SK-N-SH treated with all-trans-retinoic acid at 6 μM for 48 hours (cell line): ENCODE data around the gene EIF4G1.

ENCODE experiments used
- ARNTL ChIP-seq: fragments of 450-650 bp; formaldehyde crosslinking; IDR thresholded peaks from 2 replicates; pipeline ENCODE4 v1.5.0; 2020; ENCODE audit warnings: low read depth, mild to moderate bottlenecking, moderate library complexity, borderline replicate concordance
- BACH2 ChIP-seq: fragments of 250-450 bp; sonication (Bioruptor Pico); IDR thresholded peaks from 2 replicates; pipeline ENCODE4 v1.9.0; 2021; ENCODE audit warnings: mild to moderate bottlenecking, borderline replicate concordance
- CSDC2 ChIP-seq: fragments of 250-450 bp; sonication (Bioruptor Pico); IDR thresholded peaks from 2 replicates; pipeline ENCODE4 v1.5.0; 2020; ENCODE audit warnings: mild to moderate bottlenecking, moderate library complexity
- ESRRG ChIP-seq: fragments of 250-450 bp; sonication (Bioruptor Pico); IDR thresholded peaks from 2 replicates; pipeline ENCODE4 v1.6.1; 2021; ENCODE audit warnings: mild to moderate bottlenecking
- GLIS3 ChIP-seq: fragments of 250-450 bp; sonication (Bioruptor Pico); IDR thresholded peaks from 2 replicates; pipeline ENCODE4 v1.5.0; 2020; ENCODE audit warnings: mild to moderate bottlenecking, moderate library complexity
- RARB ChIP-seq: fragments of 250-450 bp; sonication (Bioruptor Pico); IDR thresholded peaks from 2 replicates; pipeline ENCODE4 v1.8.0; 2021; ENCODE audit warnings: mild to moderate bottlenecking, moderate library complexity
- TOX ChIP-seq: fragments of 250-450 bp; sonication (Bioruptor Pico); IDR thresholded peaks from 2 replicates; pipeline ENCODE4 v1.8.0; 2021; ENCODE audit warnings: mild to moderate bottlenecking, moderate library complexity, borderline replicate concordance
- ZFP30 ChIP-seq: fragments of 450-650 bp; formaldehyde crosslinking; IDR thresholded peaks from 2 replicates; pipeline ENCODE4 v1.5.0; 2022; ENCODE audit warnings: mild to moderate bottlenecking, moderate library complexity
- TF ChIP-seq, protein P1 (sequence below): fragments of 250-450 bp; sonication (Bioruptor Pico); IDR thresholded peaks from 2 replicates; pipeline ENCODE4 v1.5.1; 2021; ENCODE audit warnings: mild to moderate bottlenecking, moderate library complexity
- TF ChIP-seq, protein P2 (sequence below): fragments of 250-450 bp; sonication (Bioruptor Pico); IDR thresholded peaks from 2 replicates; pipeline ENCODE4 v1.5.1; 2020; ENCODE audit warnings: low read depth, mild to moderate bottlenecking, moderate library complexity

DNA sequence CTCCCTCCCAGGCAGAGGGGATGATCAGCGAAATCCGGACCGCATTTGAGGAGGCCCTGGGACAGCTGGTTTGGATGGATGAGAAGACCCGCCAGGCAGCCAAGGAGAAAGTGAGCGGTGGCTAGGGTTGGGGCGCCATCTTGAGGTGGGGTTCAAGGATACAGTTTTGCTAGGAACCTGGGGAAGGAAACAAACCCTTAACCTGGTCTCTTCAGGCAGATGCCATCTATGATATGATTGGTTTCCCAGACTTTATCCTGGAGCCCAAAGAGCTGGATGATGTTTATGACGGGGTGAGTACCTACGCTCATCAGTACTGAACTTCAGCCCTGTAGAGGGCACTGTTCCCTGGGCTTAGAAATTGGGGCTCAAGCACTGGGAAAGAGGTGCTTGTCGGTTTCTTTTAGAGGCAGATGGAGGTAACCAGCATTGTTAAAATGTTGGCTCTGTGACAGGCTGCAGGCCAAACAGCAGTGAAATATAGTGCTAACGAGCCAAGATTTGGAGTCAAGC is 24.9 kb upstream of the EIF4G1 start:
- TF ChIP-seq ZFP30: no peak
- TF ChIP-seq, protein P1, sequence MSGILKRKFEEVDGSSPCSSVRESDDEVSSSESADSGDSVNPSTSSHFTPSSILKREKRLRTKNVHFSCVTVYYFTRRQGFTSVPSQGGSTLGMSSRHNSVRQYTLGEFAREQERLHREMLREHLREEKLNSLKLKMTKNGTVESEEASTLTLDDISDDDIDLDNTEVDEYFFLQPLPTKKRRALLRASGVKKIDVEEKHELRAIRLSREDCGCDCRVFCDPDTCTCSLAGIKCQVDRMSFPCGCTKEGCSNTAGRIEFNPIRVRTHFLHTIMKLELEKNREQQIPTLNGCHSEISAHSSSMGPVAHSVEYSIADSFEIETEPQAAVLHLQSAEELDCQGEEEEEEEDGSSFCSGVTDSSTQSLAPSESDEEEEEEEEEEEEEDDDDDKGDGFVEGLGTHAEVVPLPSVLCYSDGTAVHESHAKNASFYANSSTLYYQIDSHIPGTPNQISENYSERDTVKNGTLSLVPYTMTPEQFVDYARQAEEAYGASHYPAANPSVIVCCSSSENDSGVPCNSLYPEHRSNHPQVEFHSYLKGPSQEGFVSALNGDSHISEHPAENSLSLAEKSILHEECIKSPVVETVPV (CRISPR knock-in tag): no peak
- TF ChIP-seq ESRRG (CRISPR knock-in tag): no peak
- no peak for TF ChIP-seq RARB (CRISPR knock-in tag)
- no peak for TF ChIP-seq GLIS3 (CRISPR knock-in tag)
- TF ChIP-seq CSDC2 (CRISPR knock-in tag): no peak
- TF ChIP-seq, protein P2, sequence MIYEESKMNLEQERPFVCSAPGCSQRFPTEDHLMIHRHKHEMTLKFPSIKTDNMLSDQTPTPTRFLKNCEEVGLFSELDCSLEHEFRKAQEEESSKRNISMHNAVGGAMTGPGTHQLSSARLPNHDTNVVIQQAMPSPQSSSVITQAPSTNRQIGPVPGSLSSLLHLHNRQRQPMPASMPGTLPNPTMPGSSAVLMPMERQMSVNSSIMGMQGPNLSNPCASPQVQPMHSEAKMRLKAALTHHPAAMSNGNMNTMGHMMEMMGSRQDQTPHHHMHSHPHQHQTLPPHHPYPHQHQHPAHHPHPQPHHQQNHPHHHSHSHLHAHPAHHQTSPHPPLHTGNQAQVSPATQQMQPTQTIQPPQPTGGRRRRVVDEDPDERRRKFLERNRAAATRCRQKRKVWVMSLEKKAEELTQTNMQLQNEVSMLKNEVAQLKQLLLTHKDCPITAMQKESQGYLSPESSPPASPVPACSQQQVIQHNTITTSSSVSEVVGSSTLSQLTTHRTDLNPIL (CRISPR knock-in tag): no peak
- TF ChIP-seq BACH2: no peak
- TF ChIP-seq ARNTL (CRISPR knock-in tag): no peak
- no peak for TF ChIP-seq TOX (CRISPR knock-in tag)
